ENCODE measurements around the gene ROS1. TPM values are rescaled to one million over a fixed set of nuclear protein-coding genes. Genes with fewer than 3 reads are reported as not detected.
"Not testable (repeated sequence)": the region's sequence is repeated elsewhere in the genome, so short reads cannot be mapped to it uniquely, and the experiment has no call there.

Gene ROS1
- total RNA-seq, 2 donors from 2014 or later = not detected

DNA sequence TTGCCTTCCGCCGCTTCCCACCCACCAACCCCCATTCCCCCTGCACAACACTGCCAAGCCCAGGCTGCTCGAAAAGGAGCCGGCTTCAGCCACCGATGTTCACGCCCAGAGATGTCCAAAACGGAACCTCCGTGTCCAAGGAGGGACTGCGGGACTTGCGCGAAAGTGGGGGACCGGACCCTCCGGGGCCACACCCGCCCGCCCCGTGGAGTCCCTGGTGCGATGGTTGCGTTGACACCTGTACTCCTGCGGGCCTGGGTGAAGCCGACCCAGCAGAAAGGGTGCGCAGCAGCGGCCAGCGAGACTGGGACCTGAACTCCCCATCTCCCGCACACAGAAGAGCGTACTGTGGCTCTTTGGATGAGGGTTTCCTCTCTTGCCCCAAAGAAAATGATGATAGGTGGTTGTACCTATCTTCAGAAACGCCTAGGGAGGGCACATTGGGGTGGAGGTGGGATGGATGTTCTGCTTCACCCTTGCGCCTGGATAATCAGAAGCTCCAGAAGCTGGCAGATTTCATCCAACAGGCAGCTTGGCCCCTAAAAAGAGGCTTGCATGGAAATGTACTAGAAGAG, 162.3 kb downstream of the ROS1 start:
- no peak for ATAC-seq (replicated peaks in 1 of 2)
- Mint-ChIP-seq H3K27me3 (ENCODE audit: low read depth) (peaks cover 70% of the 10 kb centered on the region), H3K36me3 (ENCODE audit: insufficient read depth in 2 of 2) (no peaks in the 10 kb centered on the region), H3K4me3 (no peak overlapping the region), H3K9me3 (peaks cover 0 to 3% of the 10 kb centered on the region in 2 donors), H3K27ac (no peak overlapping the region), H3K4me1 (ENCODE audit: low read depth) (no peaks in the 10 kb centered on the region)
- no peak for DNase-seq

DNA sequence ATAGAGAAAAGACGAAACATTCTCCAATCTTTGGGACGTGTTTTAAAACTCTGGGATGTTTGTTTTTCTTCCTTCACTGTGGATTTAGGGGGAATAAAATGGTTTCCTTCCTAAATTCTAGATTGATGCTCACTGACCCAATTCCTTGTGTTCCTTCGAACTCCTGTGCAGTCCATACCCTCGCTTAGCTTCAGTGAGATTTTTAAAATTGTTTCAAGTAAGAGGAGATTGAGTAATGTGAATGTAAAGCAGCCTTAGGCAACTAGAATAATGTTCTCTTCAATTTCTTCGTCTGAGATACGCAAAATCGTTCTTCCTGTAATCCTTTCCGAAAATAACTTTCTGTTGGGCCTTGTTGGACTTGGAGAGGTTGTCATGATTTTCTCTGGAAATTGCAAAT, 162.9 kb downstream of the ROS1 start:
- DNase-seq = no peak
- Mint-ChIP-seq H3K4me3 (no peak overlapping the region), H3K4me1 (ENCODE audit: low read depth) (no peaks in the 10 kb centered on the region), H3K27me3 (ENCODE audit: low read depth) (peaks cover 63% of the 10 kb centered on the region), H3K9me3 (peaks cover 0 to 3% of the 10 kb centered on the region in 2 donors), H3K27ac (no peak overlapping the region), H3K36me3 (ENCODE audit: insufficient read depth in 2 of 2) (no peaks in the 10 kb centered on the region)
- ATAC-seq (replicated peaks in 1 of 2) = no peak

DNA sequence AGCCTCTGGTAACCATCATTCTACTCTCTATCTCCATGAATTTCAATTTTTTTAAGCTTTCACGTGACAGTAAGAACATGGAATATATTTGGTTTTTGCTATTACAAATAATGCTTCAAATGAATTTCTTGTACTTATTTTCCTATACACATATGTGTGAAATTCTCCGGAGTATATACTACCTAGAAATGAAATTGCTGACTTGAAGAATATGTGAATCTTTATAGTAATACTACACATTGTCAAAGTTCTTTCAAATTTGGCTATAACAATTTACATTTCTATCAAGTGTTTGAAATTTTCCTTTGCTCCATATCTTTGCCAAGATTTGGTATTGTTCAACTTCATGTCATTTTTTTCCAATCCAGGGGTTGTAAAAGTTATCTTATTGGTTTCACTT, 172.0 kb downstream of the ROS1 start:
- Mint-ChIP-seq H3K4me3 (no peak overlapping the region), H3K36me3 (ENCODE audit: insufficient read depth in 2 of 2) (no peaks in the 10 kb centered on the region), H3K27ac (no peak overlapping the region), H3K9me3 (no peaks in the 10 kb centered on the region), H3K4me1 (ENCODE audit: low read depth) (no peaks in the 10 kb centered on the region), H3K27me3 (ENCODE audit: low read depth) (no peaks in the 10 kb centered on the region)
- DNase-seq (no peak), ATAC-seq (replicated peaks in 1 of 2) (no peak)

DNA sequence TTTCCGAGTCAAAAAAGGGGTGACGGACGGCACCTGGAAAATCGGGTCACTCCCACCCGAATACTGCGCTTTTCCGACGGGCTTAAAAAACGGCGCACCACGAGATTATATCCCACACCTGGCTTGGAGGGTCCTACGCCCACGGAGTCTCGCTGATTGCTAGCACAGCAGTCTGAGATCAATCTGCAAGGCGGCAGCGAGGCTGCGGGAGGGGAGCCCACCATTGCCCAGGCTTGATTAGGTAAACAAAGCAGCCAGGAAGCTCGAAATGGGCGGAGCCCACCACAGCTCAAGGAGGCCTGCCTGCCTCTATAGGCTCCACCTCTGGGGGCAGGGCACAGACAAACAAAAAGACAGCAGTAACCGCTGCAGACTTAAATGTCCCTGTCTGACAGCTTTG, 180.8 kb downstream of the ROS1 start:
- not testable (repeated sequence) for H3K4me3 Mint-ChIP-seq; DNase-seq; H3K27me3 Mint-ChIP-seq (ENCODE audit: low read depth); ATAC-seq (replicated peaks in 1 of 2); H3K27ac Mint-ChIP-seq; H3K36me3 Mint-ChIP-seq (ENCODE audit: insufficient read depth in 2 of 2); H3K4me1 Mint-ChIP-seq (ENCODE audit: low read depth); H3K9me3 Mint-ChIP-seq

DNA sequence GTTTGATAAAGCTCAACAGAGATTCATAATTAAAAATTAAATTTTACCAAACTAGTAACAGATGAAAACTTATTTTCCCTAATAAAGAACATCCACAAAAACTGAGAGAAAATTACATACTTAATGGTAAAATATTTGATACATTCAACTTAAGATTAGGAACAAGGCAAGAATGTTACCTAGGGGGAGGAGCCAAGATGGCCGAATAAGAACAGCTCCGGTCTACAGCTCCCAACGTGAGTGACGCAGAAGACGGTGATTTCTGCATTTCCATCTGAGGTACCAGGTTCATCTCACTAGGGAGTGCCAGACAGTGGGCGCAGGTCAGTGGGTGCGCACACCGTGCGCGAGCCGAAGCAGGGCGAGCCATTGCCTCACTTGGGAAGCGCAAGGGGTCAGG, 181.2 kb downstream of the ROS1 start:
- ATAC-seq (replicated peaks in 1 of 2); H3K9me3 Mint-ChIP-seq; H3K36me3 Mint-ChIP-seq (ENCODE audit: insufficient read depth in 2 of 2); DNase-seq; H3K27me3 Mint-ChIP-seq (ENCODE audit: low read depth); H3K4me3 Mint-ChIP-seq; H3K27ac Mint-ChIP-seq; H3K4me1 Mint-ChIP-seq (ENCODE audit: low read depth): not testable (repeated sequence)

Other genes with a start within 250 kb of the ROS1 start
- gene VGLL2, start 160.4 kb downstream of the ROS1 start, total RNA-seq = not detected
- gene DCBLD1, start 56.7 kb upstream of the ROS1 start, total RNA-seq = 1 to 10 TPM; 2.9 to 3.4 TPM
- 10 to 100 TPM; 16.8 to 20.1 TPM for gene GOPC, start 176.6 kb upstream of the ROS1 start, total RNA-seq
- 10 to 100 TPM; 29.3 to 33.3 TPM for gene NUS1, start 249.5 kb upstream of the ROS1 start, total RNA-seq